Caco-2 (cell line): ENCODE data around the gene RHOB. TPM values are rescaled to one million over a fixed set of nuclear protein-coding genes. Genes with fewer than 3 reads are reported as not detected.

ENCODE experiments used
- BruUV-seq: library from RNA; stranded (reverse); fragments of 400-500 nt; replicated peaks from 2 replicates; lab custom pipeline; 2021; lab: Mats Ljungman, UMichigan
- CTCF ChIA-PET: fragments of 300-600 bp; sonication (Branson Sonifier 250); formaldehyde crosslinking; loops from one replicate; lab custom pipeline; 2022; ENCODE audit warnings: antibody characterized with exemption; lab: Charles Lee
- POLR2A ChIA-PET: fragments of 300-600 bp; sonication (Branson Sonifier 250); formaldehyde crosslinking; loops from one replicate; lab custom pipeline; 2022; ENCODE audit warnings: antibody characterized with exemption; lab: Charles Lee
- DNase-seq, 2 experiments: peaks; one replicate each; pipeline versions ENCODE4 v3.0.0 to v3.0.0-alpha.2; 2020 to 2022
- H3K27me3 ChIP-seq: replicated peaks from 2 replicates; pipeline ENCODE4 v1.6.0; 2011; ENCODE audit warnings: low read length; ENCODE audit not compliant: control insufficient read depth, insufficient read depth
- H3K36me3 ChIP-seq: 2 replicates; pipeline ENCODE4 v1.5.1; 2011; ENCODE audit warnings: low read length; ENCODE audit not compliant: control insufficient read depth, insufficient read depth
- H3K4me1 ChIP-seq: fragments of 250-450 bp; sonication (Bioruptor Pico); 2 replicates; pipeline ENCODE4 v1.5.1; 2020; ENCODE audit warnings: mild to moderate bottlenecking
- H3K4me3 ChIP-seq: 2 replicates; pipeline ENCODE4 v1.5.1; 2011; ENCODE audit warnings: low read depth, mild to moderate bottlenecking, control low read depth, low read length
- H3K9me3 ChIP-seq: fragments of 250-450 bp; sonication (Bioruptor Pico); 2 replicates; pipeline ENCODE4 v1.5.1; 2020; ENCODE audit warnings: mild to moderate bottlenecking, moderate library complexity
- H3K27ac Mint-ChIP-seq: one replicate; pipeline ENCODE4 v1.8.0; 2022; ENCODE audit warnings: mixed read lengths; ENCODE audit not compliant: unreplicated experiment
- H3K27me3 Mint-ChIP-seq: one replicate; pipeline ENCODE4 v1.8.0; 2022; ENCODE audit warnings: mixed read lengths; ENCODE audit not compliant: insufficient read depth, unreplicated experiment
- H3K36me3 Mint-ChIP-seq: one replicate; pipeline ENCODE4 v1.8.0; 2022; ENCODE audit warnings: mild to moderate bottlenecking, mixed read lengths; ENCODE audit not compliant: insufficient read depth, unreplicated experiment
- H3K4me1 Mint-ChIP-seq: one replicate; pipeline ENCODE4 v1.8.0; 2022; ENCODE audit warnings: low read depth, mixed read lengths; ENCODE audit not compliant: unreplicated experiment
- H3K4me3 Mint-ChIP-seq: one replicate; pipeline ENCODE4 v1.8.0; 2022; ENCODE audit warnings: mild to moderate bottlenecking, moderate library complexity, mixed read lengths; ENCODE audit not compliant: unreplicated experiment
- H3K9me3 Mint-ChIP-seq: one replicate; pipeline ENCODE4 v1.8.0; 2022; ENCODE audit warnings: mixed read lengths; ENCODE audit not compliant: unreplicated experiment
- CTCF ChIP-seq, 2 experiments: fragments of 200-600 bp in 1 of 2; IDR thresholded peaks; 1 replicate in 1 of 2; 2 replicates in 1 of 2; pipeline versions ENCODE4 v1.5.1 to v1.8.0; 2011 to 2022; ENCODE audit warnings: antibody characterized with exemption in 1 of 2, control low read depth in 1 of 2, inconsistent platforms in 1 of 2, low read depth in 1 of 2, low read length in 1 of 2, mild to moderate bottlenecking in 1 of 2, moderate library complexity in 1 of 2; ENCODE audit not compliant: insufficient read depth in 1 of 2, severe bottlenecking in 1 of 2, unreplicated experiment in 1 of 2
- intact Hi-C: fragments of 100-400 bp; cut with micrococcal nuclease; formaldehyde crosslinking; loops from one replicate; pipeline ENCODE4 v1.10.0; 2022; ENCODE audit not compliant: unreplicated experiment
- total RNA-seq: library from RNA; stranded (reverse); gene quantifications from 2 replicates; pipeline ENCODE4 v1.2.3, GENCODE V29; 2022

Gene RHOB
- total RNA-seq, 1 experiment from 2014 or later, result 20.8 TPM

GRCh38 chr2:20447437-20448245 is 767 bp downstream of the RHOB start:
- TF ChIP-seq CTCF (IDR thresholded peaks at IDR 0.05; ENCODE audit: insufficient read depth in 1 of 2, low read depth in 1 of 2, low read length in 1 of 2, severe bottlenecking in 1 of 2, unreplicated experiment in 1 of 2), result no peak
- ChIA-PET CTCF (interaction anchor here (0.9 to 2.1 kb wide), 14 partner anchors 8 to 228 kb away, joined by 3 to 21 read pairs (median 8); partner anchors contain the start of gene HS1BP3), POLR2A (interaction anchor here (0.5 to 2.2 kb wide), 49 partner anchors 9 to 747 kb away, joined by 3 to 33 read pairs (median 4); partner anchors contain the start of gene HS1BP3)
- H3K4me1 ChIP-seq, result peaks cover 26% of the 10 kb centered on the region
- H3K27ac Mint-ChIP-seq, result peak overlapping the region; percentile 84
- no peaks in the 10 kb centered on the region for H3K36me3 ChIP-seq
- H3K4me3 ChIP-seq, result peak overlapping the region; percentile 80
- intact Hi-C loops, result loop anchor here (1.0 to 2.0 kb wide), 5 partner anchors 51 to 375 kb away; no protein-coding TSS in a partner anchor
- peak overlapping the region; percentile 87 for H3K4me3 Mint-ChIP-seq
- H3K4me1 Mint-ChIP-seq, result peaks cover 8% of the 10 kb centered on the region
- no peaks in the 10 kb centered on the region for H3K27me3 ChIP-seq
- H3K9me3 ChIP-seq, result no peaks in the 10 kb centered on the region
- H3K36me3 Mint-ChIP-seq, result peaks cover 20% of the 10 kb centered on the region
- H3K27me3 Mint-ChIP-seq, result no peaks in the 10 kb centered on the region
- peak; percentile 53 to 59 for DNase-seq
- H3K9me3 Mint-ChIP-seq, result no peaks in the 10 kb centered on the region
- no TSS peak for BruUV-seq

GRCh38 chr2:20448246-20448976 is 1.5 kb downstream of the RHOB start:
- Mint-ChIP-seq H3K27me3 (no peaks in the 10 kb centered on the region), H3K36me3 (peaks cover 20% of the 10 kb centered on the region), H3K4me1 (peaks cover 8% of the 10 kb centered on the region), H3K4me3 (peak overlapping the region; percentile 87), H3K9me3 (no peaks in the 10 kb centered on the region), H3K27ac (peak overlapping the region; percentile 84)
- H3K27me3 ChIP-seq, result no peaks in the 10 kb centered on the region
- H3K4me3 ChIP-seq, result peak overlapping the region; percentile 80
- no peaks in the 10 kb centered on the region for H3K9me3 ChIP-seq
- DNase-seq, result no peak
- ChIA-PET CTCF (interaction anchor here (1.8 to 2.1 kb wide), 3 partner anchors 145 to 202 kb away, joined by 8 to 18 read pairs (median 14); partner anchors contain the start of gene HS1BP3), POLR2A (interaction anchor here (1.3 to 2.1 kb wide), 5 partner anchors 62 to 203 kb away, joined by 6 to 33 read pairs (median 15); partner anchors contain the start of gene HS1BP3)
- intact Hi-C loops, result no loop called here
- TSS peak; percentile 76 for BruUV-seq
- no peaks in the 10 kb centered on the region for H3K36me3 ChIP-seq
- H3K4me1 ChIP-seq, result peaks cover 24% of the 10 kb centered on the region
- no peak for TF ChIP-seq CTCF (IDR thresholded peaks at IDR 0.05; ENCODE audit: insufficient read depth in 1 of 2, low read depth in 1 of 2, low read length in 1 of 2, severe bottlenecking in 1 of 2, unreplicated experiment in 1 of 2)

GRCh38 chr2:20448977-20449306 is 2.1 kb downstream of the RHOB start:
- H3K27me3 ChIP-seq, result no peaks in the 10 kb centered on the region
- DNase-seq, result no peak
- POLR2A ChIA-PET, result interaction anchor here (0.7 kb wide), 1 partner anchor 51 kb away, joined by 6 read pairs; no protein-coding TSS in a partner anchor

More at GRCh38 chr2:20448977-20449306, 2.1 kb downstream of the RHOB start:
- no peak for TF ChIP-seq CTCF (IDR thresholded peaks at IDR 0.05; ENCODE audit: insufficient read depth in 1 of 2, low read depth in 1 of 2, low read length in 1 of 2, severe bottlenecking in 1 of 2, unreplicated experiment in 1 of 2)
- Histone ChIP-seq H3K36me3 (no peaks in the 10 kb centered on the region), H3K9me3 (no peaks in the 10 kb centered on the region), H3K4me1 (peaks cover 21% of the 10 kb centered on the region), H3K4me3 (no peak overlapping the region)
- Mint-ChIP-seq H3K9me3 (no peaks in the 10 kb centered on the region), H3K27me3 (no peaks in the 10 kb centered on the region), H3K27ac (no peak overlapping the region), H3K4me3 (peak overlapping the region; percentile 87), H3K36me3 (peaks cover 20% of the 10 kb centered on the region), H3K4me1 (peaks cover 8% of the 10 kb centered on the region)
- intact Hi-C loops, result no loop called here
- no TSS peak for BruUV-seq
- CTCF ChIA-PET, result no interaction called here
